ENCODE results near the gene SPOCK2. TPM values are rescaled to one million over a fixed set of nuclear protein-coding genes. Genes with fewer than 3 reads are reported as not detected.
A peak's percentile ranks its signal among the peaks of the same experiment; 100 is the strongest.

Gene SPOCK2
- total RNA-seq, 1 donor from 2014 or later, result 3.2 TPM

GRCh38 chr10:72014785-72015480, 73.4 kb downstream of the SPOCK2 start:
- H3K27ac ChIP-seq, result no peak overlapping the region
- no peaks in the 10 kb centered on the region for H3K79me2 ChIP-seq (ENCODE audit: low read depth)
- DNase-seq (ENCODE audit: low spot score), result no peak
- no peaks in the 10 kb centered on the region for H3F3A ChIP-seq (ENCODE audit: low read depth)
- TF ChIP-seq CTCF (IDR thresholded peaks at IDR 0.05), result no peak
- TF ChIP-seq EZH2phosphoT487 (IDR thresholded peaks at IDR 0.05), result no peak
- TF ChIP-seq EZH2 (IDR thresholded peaks at IDR 0.05), result no peak
- no peaks in the 10 kb centered on the region for H3K36me3 ChIP-seq
- Mint-ChIP-seq H3K27me3 (ENCODE audit: insufficient read depth, low read depth) (peaks cover 7% of the 10 kb centered on the region), H3K4me3 (no peak overlapping the region), H3K9me3 (no peaks in the 10 kb centered on the region), H3K36me3 (peaks cover 4% of the 10 kb centered on the region), H3K27ac (peak overlapping the region; percentile 29), H3K4me1 (peaks cover 46% of the 10 kb centered on the region)
- no peak overlapping the region for H3K9ac ChIP-seq
- H3K4me3 ChIP-seq, result no peak overlapping the region
- peaks cover 20% of the 10 kb centered on the region for H3K4me1 ChIP-seq
- H3K9me3 ChIP-seq (ENCODE audit: low read depth), result no peaks in the 10 kb centered on the region
- no peaks in the 10 kb centered on the region for H3K27me3 ChIP-seq
- no peak overlapping the region for H2AFZ ChIP-seq (replicated peaks)
- H3K4me2 ChIP-seq, result no peak overlapping the region
- H4K20me1 ChIP-seq (ENCODE audit: low read depth), result no peaks in the 10 kb centered on the region

- Histone ChIP-seq H3K27me3 (no peaks in the 10 kb centered on the region), H3K9ac (peak overlapping the region; percentile 25), H3K4me3 (no peak overlapping the region), H3K79me2 (ENCODE audit: low read depth) (no peaks in the 10 kb centered on the region), H3K36me3 (no peaks in the 10 kb centered on the region), H3K9me3 (ENCODE audit: low read depth) (no peaks in the 10 kb centered on the region), H4K20me1 (ENCODE audit: low read depth) (no peaks in the 10 kb centered on the region), H3K27ac (peak overlapping the region; percentile 41), H3F3A (ENCODE audit: low read depth) (no peaks in the 10 kb centered on the region), H3K4me1 (peaks cover 27% of the 10 kb centered on the region), H2AFZ (replicated peaks) (no peak overlapping the region), H3K4me2 (no peak overlapping the region)
- H3K4me3 Mint-ChIP-seq, result no peak overlapping the region
- peaks cover 3% of the 10 kb centered on the region for H3K27me3 Mint-ChIP-seq (ENCODE audit: insufficient read depth, low read depth)
- H3K4me1 Mint-ChIP-seq, result peaks cover 50% of the 10 kb centered on the region
- DNase-seq (ENCODE audit: low spot score), result no peak
- no peaks in the 10 kb centered on the region for H3K9me3 Mint-ChIP-seq
- H3K36me3 Mint-ChIP-seq, result peaks cover 6% of the 10 kb centered on the region
- peak overlapping the region; percentile 87 for H3K27ac Mint-ChIP-seq
- TF ChIP-seq EZH2 (IDR thresholded peaks at IDR 0.05), result no peak
- no peak for TF ChIP-seq EZH2phosphoT487 (IDR thresholded peaks at IDR 0.05)
- no peak for TF ChIP-seq CTCF (IDR thresholded peaks at IDR 0.05)
These were observed 74.2 kb downstream of the SPOCK2 start for GRCh38 chr10:72014197-72014596.

GRCh38 chr10:72013202-72013945, 75.0 kb downstream of the SPOCK2 start:
- Histone ChIP-seq H3K36me3 (no peaks in the 10 kb centered on the region), H3K9ac (peak overlapping the region; percentile 25), H3K79me2 (ENCODE audit: low read depth) (no peaks in the 10 kb centered on the region), H3K4me1 (peaks cover 27% of the 10 kb centered on the region), H3K4me3 (no peak overlapping the region), H3K27me3 (no peaks in the 10 kb centered on the region), H3K9me3 (ENCODE audit: low read depth) (no peaks in the 10 kb centered on the region), H2AFZ (replicated peaks) (no peak overlapping the region), H3K27ac (no peak overlapping the region), H3F3A (ENCODE audit: low read depth) (no peaks in the 10 kb centered on the region), H4K20me1 (ENCODE audit: low read depth) (no peaks in the 10 kb centered on the region), H3K4me2 (no peak overlapping the region)
- Mint-ChIP-seq H3K4me3 (peak overlapping the region; percentile 11), H3K4me1 (peaks cover 58% of the 10 kb centered on the region), H3K27ac (no peak overlapping the region), H3K36me3 (peaks cover 9% of the 10 kb centered on the region), H3K9me3 (no peaks in the 10 kb centered on the region), H3K27me3 (ENCODE audit: insufficient read depth, low read depth) (peaks cover 3% of the 10 kb centered on the region)
- no peak for DNase-seq (ENCODE audit: low spot score)
- TF ChIP-seq CTCF (IDR thresholded peaks at IDR 0.05), result no peak
- TF ChIP-seq EZH2phosphoT487 (IDR thresholded peaks at IDR 0.05), result no peak
- TF ChIP-seq EZH2 (IDR thresholded peaks at IDR 0.05), result no peak

Measured in neural progenitor cell (in vitro differentiated cells).